Thyroid gland (tissue), 4 donors: ENCODE measurements around the gene ACLY.
"Not testable (repeated sequence)": the region's sequence is repeated elsewhere in the genome, so short reads cannot be mapped to it uniquely, and the experiment has no call there.

ENCODE experiments used
- CTCF ChIP-seq, 6 experiments: fragments of 200-600 bp in 3 of 6; fragments of 450-650 bp in 3 of 6; sonication (generic) in 3 of 6; IDR thresholded peaks; one replicate each; pipeline ENCODE4 v1.5.1; 2016 to 2019; ENCODE audit warnings: antibody characterized with exemption in 6 of 6, mild to moderate bottlenecking in 2 of 6, inconsistent platforms in 1 of 6, moderate library complexity in 1 of 6
- POLR2A ChIP-seq, 2 donors: fragments of 450-650 bp; IDR thresholded peaks; one replicate each; pipeline ENCODE4 v1.6.1; 2017; ENCODE audit warnings: antibody characterized with exemption in 2 of 2, mild to moderate bottlenecking in 2 of 2, moderate library complexity in 1 of 2

- TF ChIP-seq CTCF, POLR2A (IDR thresholded peaks at IDR 0.05): not testable (repeated sequence)
Observed at GRCh38 chr17:41829961-41830360, 88.8 kb downstream of the ACLY start.
